Stimulated activated CD4-positive, alpha-beta T cell treated with anti-CD3 and anti-CD28 coated beads, Interleukin-2, amount 100 ng/mL, for 24 hours (primary cell): ENCODE results near the gene SMCO2.
"Not testable (repeated sequence)": the region's sequence is repeated elsewhere in the genome, so short reads cannot be mapped to it uniquely, and the experiment has no call there.

Source experiments
- DNase-seq, 2 donors: peaks; one replicate each; pipeline ENCODE4 v3.0.0-alpha.2; 2020

SMCO2 gene

DNA sequence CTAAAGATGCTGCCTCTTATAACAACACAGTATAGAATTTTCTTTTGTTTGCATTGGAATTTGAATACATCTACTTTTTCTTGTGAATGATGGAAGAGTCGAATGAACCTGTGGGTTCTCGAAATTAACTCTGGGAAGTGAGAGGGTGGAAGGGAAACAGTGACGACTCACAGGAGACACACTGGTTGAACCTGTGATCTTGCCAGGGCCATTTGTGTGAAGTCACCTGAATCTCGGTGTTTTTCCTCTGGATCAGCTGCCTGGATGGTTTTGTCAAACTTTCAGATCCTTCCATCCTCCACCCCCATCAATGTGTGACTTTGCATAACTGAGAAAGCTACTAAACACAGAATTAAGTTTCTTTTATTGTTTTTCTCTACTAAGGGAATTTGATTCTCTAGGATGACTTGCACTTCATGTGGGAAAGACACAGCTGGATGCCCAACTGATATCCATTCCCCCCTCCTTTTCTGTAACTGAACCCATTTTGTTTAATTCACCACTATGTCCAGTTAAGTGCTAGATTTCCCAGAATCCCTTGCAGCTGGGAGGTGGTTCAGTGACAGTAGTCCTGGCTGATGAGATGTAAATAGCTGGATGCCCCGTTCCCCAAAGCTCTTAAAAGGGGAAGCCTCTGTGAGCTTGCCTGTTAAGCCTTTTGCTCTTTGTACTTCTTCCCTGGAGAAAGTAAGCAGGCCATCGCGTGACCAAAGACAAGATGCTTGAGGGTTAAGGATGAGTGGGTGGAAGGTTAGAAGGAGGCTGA lies 83.8 kb downstream of the SMCO2 start:
- no peak for DNase-seq

- DNase-seq, result no peak
These were observed 85.4 kb downstream of the SMCO2 start for GRCh38 chr12:27531896-27532295.

DNA sequence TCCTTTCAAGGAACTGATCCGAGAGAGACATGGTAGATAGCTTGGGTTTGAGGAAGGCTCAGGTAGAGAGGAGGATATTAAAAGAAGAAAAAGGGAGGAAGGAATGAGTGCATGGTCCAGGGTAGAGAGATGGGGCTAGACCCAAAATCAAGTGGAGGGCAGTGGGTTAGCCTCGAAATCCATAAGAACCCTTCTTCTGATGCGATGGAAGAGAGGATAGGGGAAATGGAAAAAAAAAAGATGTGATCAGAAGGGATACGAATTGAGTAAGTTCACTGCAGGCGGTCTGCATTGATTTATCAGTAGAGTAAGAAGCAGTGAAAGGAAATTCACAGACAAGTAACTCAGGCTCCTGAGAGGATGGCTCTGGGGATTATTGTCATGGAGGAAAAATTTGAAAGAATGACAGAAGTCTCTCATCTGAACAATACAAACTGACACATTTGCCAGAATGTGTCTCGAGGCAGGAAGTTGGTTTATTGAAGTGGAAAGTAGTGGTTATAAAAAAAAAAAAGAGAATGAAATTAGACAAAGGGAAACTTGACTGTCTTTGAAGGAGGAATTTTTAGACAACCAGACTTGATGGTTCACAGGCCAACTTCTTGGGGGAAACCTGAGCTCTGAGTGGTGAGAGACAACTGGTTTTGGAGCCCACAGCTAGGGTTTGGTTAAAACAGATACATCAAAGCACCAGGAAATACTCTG lies 87.7 kb downstream of the SMCO2 start:
- peak in 1 of 2 donors; percentile 9 for DNase-seq

DNA sequence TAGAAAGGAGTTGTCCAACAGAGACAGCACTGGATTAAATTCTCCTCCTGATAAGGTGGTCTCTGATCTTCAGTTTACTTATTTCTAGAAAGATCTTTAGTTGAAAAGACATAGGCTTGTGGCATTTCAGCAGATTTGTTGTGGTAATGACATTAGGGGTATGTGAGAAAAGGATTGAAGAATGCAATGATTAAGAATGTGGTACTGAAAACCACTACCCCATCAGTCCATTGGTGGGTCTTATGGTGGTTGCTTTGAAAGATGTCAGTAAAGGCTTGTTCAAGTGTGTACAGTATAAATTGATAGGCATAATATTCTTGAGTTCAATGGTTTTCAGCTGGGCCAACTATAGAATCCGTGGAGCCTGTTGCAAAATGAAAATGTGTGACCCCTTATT lies 88.2 kb downstream of the SMCO2 start:
- DNase-seq, result no peak

DNA sequence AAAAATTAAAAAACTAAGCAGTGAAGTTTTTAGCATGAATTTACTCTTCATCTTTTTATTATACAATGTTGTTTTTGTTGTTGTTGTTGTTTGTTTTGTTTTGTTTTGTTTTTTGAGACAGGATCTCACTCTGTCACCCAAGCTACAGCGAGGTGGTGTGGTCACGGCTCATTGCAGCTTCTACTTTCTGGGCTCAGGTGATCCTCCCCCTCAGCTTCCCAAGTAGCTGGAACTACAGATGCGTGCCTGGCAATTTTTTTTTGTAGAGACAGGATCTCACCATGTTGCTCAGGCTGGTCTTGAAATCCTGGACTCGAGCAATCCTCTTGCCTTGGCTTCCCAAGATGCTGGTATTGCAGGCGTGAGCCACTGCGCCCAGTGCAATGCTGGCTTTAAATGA lies 88.8 kb downstream of the SMCO2 start:
- DNase-seq, result no peak

GRCh38 chr12:27537855-27538675 lies 91.5 kb downstream of the SMCO2 start:
- DNase-seq, result no peak

DNA sequence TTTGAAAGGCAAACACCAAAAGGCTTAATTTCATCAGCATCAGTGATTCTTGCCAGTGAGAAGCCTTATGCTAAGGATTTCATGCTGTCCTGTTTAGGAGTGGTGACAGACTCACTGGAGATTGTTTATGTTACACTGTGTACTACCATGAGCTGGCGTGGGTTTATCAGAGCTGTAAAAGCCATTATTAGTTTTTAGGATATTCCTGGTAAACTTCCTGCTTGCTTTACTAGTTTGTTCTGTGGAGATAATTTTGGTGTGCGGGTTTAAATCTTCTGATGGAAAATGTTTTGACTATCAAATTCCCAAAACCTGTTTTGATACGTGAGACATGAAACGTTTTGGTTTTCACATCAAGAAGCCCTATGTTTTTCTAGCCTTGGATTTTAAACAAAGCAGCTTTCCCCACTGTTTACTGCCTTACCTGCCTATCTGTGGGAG lies 92.7 kb downstream of the SMCO2 start:
- DNase-seq, result no peak

DNA sequence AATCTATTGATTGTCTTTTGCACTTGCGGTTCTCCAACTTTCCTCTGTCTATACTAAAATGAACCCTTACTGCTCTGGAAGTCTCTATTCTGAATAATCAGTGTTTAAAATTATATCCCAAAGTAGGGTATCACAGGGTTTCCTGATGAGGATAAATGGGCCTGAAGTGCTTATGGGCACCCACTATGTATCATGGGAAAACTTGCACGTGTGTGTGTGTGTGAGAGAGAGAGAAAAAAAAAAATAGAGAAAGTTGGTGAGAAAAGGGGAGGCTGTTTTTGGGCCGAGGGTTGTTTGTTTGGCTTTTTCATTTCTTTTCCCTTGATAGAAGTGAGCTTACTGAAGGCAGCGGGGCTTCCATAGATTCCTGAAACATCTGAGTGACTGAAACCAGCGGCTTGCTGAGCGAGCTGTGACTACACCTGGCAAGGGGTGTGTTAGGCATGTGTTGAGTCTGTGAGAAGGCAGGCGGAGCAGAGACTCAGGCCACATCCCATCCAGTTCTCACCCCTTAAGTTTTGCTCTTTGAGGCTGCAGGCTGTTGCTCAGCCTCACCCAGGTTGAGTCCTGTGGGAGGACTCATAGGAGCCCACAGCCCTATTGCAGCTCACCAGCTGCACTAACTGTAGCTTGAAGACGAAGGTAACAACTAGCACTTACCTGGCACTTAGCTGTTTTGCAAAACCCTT lies 94.6 kb downstream of the SMCO2 start:
- no peak for DNase-seq

GRCh38 chr12:27542628-27543027 lies 96.1 kb downstream of the SMCO2 start:
- DNase-seq, result no peak

DNA sequence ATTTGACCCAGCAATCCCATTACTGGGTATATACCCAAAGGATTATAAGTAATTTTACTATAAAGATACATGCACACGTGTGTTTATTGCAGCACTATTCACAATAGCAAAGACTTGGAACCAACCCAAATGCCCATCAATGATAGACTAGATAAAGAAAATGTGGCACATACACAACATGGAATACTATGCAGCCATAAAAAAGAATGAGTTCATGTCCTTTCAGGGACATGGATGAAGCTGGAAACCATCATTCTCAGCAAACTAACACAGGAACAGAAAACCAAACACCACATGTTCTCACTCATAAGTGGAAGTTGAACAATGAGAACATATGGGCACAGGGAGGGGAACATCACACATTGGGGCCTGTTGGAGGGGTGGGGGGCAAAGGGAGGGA lies 98.3 kb downstream of the SMCO2 start:
- DNase-seq, result not testable (repeated sequence)

DNA sequence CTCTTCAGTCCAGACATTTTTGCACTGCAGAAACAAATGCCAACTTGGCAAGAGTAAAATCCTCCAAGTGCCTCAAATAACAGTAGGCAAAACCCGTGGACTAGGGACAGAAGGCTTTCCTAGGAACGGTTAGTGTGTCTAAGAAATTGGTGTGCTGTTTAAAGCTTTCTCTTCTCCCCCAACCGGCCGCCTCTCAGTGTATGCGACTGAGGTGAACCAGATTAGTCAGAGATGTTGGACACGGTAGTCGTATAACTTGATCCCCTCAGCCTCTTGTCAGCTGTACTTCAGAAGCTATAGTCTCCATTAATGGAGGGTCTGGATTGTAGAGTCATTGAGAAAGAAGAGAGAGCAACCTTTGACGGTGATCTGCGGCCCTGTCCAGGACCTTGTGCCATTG lies 99.1 kb downstream of the SMCO2 start:
- DNase-seq, result no peak

DNA sequence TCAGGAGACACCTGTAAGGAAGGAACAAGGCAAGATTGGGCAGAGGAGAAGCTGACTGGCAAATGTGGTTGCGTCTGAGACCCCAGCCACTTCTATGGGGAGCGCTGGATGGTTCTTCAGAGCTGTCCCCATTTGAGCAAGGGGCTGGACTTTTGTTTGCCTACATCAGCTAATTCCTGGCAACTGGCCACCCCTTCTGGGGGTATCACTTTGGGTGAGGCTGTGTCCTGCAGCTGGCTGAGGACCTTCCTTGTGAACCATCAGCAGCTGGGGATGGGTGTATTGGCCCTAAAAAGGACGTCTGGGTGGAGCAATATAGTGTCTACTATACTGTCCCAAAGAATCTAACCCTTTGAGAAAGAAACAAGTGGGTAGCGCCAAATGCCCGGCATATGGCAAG lies 101.1 kb downstream of the SMCO2 start:
- no peak for DNase-seq

DNA sequence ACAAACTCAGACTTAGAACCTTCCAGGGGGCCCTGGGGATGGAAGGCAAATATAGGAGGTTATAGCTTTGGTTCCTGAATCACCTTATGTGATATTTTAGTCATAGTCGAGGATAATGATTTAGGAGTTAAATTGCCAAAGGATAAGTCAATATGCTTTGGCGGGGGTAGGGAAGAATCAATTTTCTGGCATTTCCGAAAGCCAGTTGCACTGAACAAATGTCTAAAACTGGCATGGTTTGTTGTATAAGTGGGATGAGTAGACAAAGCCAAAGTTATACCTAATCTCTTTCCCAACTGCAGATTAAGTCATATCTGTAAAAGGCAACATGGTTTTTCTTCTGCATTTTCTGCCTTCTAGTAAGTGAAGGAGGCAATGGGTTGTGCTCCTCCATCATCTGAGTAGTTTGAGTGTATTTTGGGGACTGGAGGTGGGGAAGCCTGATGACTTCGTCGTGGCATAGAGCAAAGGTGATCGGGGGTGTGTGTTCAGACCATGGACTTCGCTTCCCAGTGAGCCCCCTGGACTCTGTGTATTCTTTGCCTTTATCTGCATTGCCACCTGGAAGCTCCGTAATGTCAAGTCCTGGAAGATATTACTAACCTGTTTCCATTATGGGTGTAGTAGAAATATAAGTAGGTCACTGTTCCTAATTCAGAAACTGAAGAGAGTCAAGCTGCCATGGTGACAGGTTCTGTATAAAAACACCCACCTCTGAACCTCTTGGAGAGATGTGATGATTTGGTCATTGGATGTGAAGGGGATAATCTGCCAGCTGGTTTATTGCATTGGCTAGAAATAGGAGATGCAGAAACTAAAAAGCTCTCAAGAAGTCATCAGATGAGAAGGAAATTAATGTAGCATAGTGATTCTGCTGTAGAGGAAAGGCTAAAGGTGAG lies 102.0 kb downstream of the SMCO2 start:
- DNase-seq, result no peak

DNA sequence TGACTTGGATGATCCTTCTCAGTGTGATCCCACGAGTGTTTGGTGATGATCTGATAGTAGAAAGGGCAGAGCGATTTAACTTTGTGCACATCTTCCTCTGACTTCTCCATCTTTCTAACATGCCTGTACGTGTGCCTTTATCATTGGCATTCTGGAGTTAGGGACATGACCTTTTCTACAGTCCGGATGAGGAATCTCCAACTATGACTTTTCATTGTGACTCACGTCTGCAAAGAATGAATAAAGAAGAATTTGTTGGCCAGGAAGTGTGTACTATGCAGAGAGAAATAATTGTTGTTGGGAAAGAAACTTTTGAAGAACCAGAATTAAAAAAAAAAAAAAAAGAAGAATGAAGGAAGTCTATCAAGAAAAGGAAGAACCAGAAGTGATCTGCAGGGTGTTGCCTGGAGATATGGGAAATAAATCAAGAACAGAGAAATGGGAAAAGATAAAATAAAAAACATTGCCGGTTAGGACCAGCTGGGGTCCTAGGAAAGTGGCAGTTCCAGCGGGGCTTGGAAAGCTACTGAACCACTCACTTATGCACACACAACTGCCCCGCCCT lies 102.8 kb downstream of the SMCO2 start:
- DNase-seq, result no peak

- no peak for DNase-seq
These were observed 103.5 kb downstream of the SMCO2 start for GRCh38 chr12:27549801-27550652.

DNA sequence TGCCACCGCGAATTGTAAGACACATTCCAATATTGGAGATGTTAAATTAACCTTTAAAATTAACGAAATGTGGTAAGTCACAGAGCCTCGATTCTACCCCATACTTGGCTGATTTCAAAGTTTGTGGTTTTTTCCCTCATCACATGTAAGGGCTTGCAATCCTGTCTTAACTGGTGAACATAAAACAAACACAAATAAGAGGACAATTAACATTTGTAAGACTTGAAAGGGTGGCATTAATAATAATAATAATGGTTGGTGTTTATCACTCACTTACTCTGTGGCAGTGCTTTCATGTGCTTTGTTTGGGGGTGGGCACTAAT lies 104.1 kb downstream of the SMCO2 start:
- no peak for DNase-seq

GRCh38 chr12:27551172-27551840 lies 104.8 kb downstream of the SMCO2 start:
- no peak for DNase-seq
